Immature natural killer cell (primary cell): ENCODE measurements around the gene HPS6. TPM values are rescaled to one million over a fixed set of nuclear protein-coding genes. Genes with fewer than 3 reads are reported as not detected.
"Not testable (repeated sequence)": the region's sequence is repeated elsewhere in the genome, so short reads cannot be mapped to it uniquely, and the experiment has no call there.

Experiments used
- DNase-seq, 3 donors: peaks; one replicate each; pipeline ENCODE4 v3.0.0; 2022; ENCODE audit warnings: mixed read lengths in 1 of 3
- H3K27ac Mint-ChIP-seq, 6 donors: one replicate each; pipeline ENCODE4 v1.8.0; 2020; ENCODE audit warnings: mixed read lengths in 6 of 6, mild to moderate bottlenecking in 5 of 6, inconsistent platforms in 4 of 6, moderate library complexity in 3 of 6
- H3K27me3 Mint-ChIP-seq, 3 donors: one replicate each; pipeline ENCODE4 v1.8.0; 2020 to 2021; ENCODE audit warnings: low read depth in 3 of 3, mild to moderate bottlenecking in 3 of 3, mixed read lengths in 3 of 3, moderate library complexity in 3 of 3, inconsistent platforms in 1 of 3
- H3K36me3 Mint-ChIP-seq, 3 donors: one replicate each; pipeline ENCODE4 v1.8.0; 2020; ENCODE audit warnings: mixed read lengths in 3 of 3, inconsistent platforms in 2 of 3, mild to moderate bottlenecking in 2 of 3
- H3K4me1 Mint-ChIP-seq, 2 donors: one replicate each; pipeline ENCODE4 v1.8.0; 2020; ENCODE audit warnings: inconsistent platforms in 2 of 2, mild to moderate bottlenecking in 2 of 2, mixed read lengths in 2 of 2, moderate library complexity in 1 of 2
- H3K4me3 Mint-ChIP-seq, 5 donors: one replicate each; pipeline ENCODE4 v1.8.0; 2020; ENCODE audit warnings: mild to moderate bottlenecking in 5 of 5, mixed read lengths in 5 of 5, inconsistent platforms in 3 of 5, moderate library complexity in 3 of 5
- H3K9me3 Mint-ChIP-seq, 6 donors: one replicate each; pipeline ENCODE4 v1.8.0; 2020; ENCODE audit warnings: mild to moderate bottlenecking in 6 of 6, mixed read lengths in 6 of 6, inconsistent platforms in 4 of 6, moderate library complexity in 3 of 6
- polyA plus RNA-seq, 3 donors: library from polyadenylated mRNA; unstranded; fragments of 300-500 nt; fragmentation: Illumina TruSeq; gene quantifications; one replicate each; pipeline ENCODE4 v1.2.3, GENCODE V29; 2021

The HPS6 gene
- polyA plus RNA-seq = 10 to 100 TPM; 33.3 to 38.4 (median 34.0) TPM

DNA sequence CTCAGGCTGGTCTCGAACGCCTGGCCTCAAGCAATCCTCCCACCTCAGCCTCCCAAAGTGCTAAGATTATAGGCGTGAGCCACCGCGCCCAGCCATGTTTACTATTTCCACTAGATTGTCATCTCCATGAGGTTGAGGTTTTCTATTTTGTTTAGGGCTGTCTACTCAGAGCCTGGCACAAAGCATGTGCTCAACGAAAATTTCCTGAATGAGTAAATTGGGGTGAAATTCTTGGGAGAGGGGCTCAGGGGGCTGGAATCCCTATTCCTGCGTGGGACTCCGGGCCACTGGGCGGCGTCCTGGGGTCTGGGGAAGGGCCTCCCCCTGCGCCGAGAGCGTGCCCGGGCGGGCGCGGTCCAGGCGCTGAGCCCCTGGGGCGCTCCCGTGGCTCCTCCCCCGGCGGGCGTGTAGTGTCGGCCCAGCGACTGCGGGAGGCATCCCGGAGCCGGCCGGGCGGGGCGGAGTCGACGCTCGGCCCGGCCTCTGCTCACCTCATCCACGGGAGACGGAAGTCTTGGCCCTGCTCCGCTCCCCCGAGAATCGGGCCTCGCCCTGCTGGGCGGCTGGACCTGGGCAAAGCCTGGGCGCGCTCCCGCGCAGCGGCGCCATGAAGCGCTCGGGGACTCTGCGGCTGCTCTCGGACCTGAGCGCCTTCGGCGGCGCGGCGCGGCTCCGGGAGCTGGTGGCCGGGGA, at the start of gene HPS6:
HPS6 (plus strand) TSS at position 482 of the 693 bp plus-strand sequence; CDS start at position 608, 126 bp downstream.
- peak within 1 kb of the TSS; percentile 85 to 92 (median 86) for H3K4me3 Mint-ChIP-seq
- DNase-seq = peak; percentile 87 to 89 (median 89)
- peaks cover 3 to 7% (median 3%) of the 10 kb centered on the region in 3 donors for H3K27me3 Mint-ChIP-seq
- no peaks in the 10 kb centered on the region for H3K36me3 Mint-ChIP-seq
- H3K9me3 Mint-ChIP-seq = no peaks in the 10 kb centered on the region
- peaks cover 24 to 41% of the 10 kb centered on the region in 2 donors for H3K4me1 Mint-ChIP-seq
- H3K27ac Mint-ChIP-seq = peak within 1 kb of the TSS; percentile 86 to 96 (median 93)

DNA sequence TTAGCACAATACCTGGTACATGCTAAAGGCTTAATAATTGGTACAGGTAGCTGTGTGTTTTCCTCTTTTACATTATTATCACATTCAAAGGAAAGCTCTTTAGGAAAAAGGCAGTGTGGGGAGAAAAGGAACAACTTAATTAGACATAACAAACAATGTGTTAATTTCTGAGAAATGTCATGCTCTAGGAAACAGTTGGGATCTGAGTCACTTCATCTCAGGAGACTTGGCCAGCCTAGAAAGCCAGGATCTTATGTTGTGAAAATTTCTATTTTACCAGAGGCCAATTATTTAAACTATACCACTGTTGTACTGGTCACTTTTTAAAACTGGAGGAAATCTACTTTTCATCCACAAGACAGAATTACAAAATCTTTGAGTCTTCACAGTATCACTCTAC, 48.7 kb upstream of the HPS6 start:
- no peak overlapping the region for H3K4me3 Mint-ChIP-seq
- H3K9me3 Mint-ChIP-seq = peaks cover 0 to 2% (median 0%) of the 10 kb centered on the region in 6 donors
- H3K27me3 Mint-ChIP-seq = no peaks in the 10 kb centered on the region
- no peak overlapping the region for H3K27ac Mint-ChIP-seq
- peaks cover 0 to 2% of the 10 kb centered on the region in 2 donors for H3K4me1 Mint-ChIP-seq
- DNase-seq = no peak
- peaks cover 17 to 46% (median 19%) of the 10 kb centered on the region in 3 donors for H3K36me3 Mint-ChIP-seq

- Mint-ChIP-seq H3K27me3 (no peaks in the 10 kb centered on the region), H3K9me3 (peaks cover 0 to 2% (median 0%) of the 10 kb centered on the region in 6 donors), H3K27ac (no peak overlapping the region), H3K36me3 (peaks cover 21 to 52% (median 23%) of the 10 kb centered on the region in 3 donors), H3K4me3 (no peak overlapping the region), H3K4me1 (peaks cover 2 to 5% of the 10 kb centered on the region in 2 donors)
- DNase-seq = no peak
Observed at GRCh38 chr10:102017295-102017694, 47.9 kb upstream of the HPS6 start.

- Mint-ChIP-seq H3K27me3 (no peaks in the 10 kb centered on the region), H3K9me3 (peaks cover 0 to 2% (median 0%) of the 10 kb centered on the region in 6 donors), H3K4me3 (no peak overlapping the region), H3K27ac (peak overlapping the region in 2 of 6 donors; percentile 53 to 65), H3K36me3 (peaks cover 21 to 35% (median 34%) of the 10 kb centered on the region in 3 donors), H3K4me1 (peaks cover 2 to 6% of the 10 kb centered on the region in 2 donors)
- DNase-seq = peak; percentile 3 to 8 (median 7)
Observed at GRCh38 chr10:102020938-102021337, 44.2 kb upstream of the HPS6 start.

- no peak for DNase-seq
- H3K9me3 Mint-ChIP-seq = peaks cover 0 to 2% (median 0%) of the 10 kb centered on the region in 6 donors
- H3K4me1 Mint-ChIP-seq = peaks cover 2 to 6% of the 10 kb centered on the region in 2 donors
- no peak overlapping the region for H3K4me3 Mint-ChIP-seq
- peaks cover 0 to 1% (median 0%) of the 10 kb centered on the region in 3 donors for H3K27me3 Mint-ChIP-seq
- peaks cover 14 to 33% (median 32%) of the 10 kb centered on the region in 3 donors for H3K36me3 Mint-ChIP-seq
- peak overlapping the region in 2 of 6 donors; percentile 26 to 30 for H3K27ac Mint-ChIP-seq
Observed at GRCh38 chr10:102024799-102025198, 40.4 kb upstream of the HPS6 start.

DNA sequence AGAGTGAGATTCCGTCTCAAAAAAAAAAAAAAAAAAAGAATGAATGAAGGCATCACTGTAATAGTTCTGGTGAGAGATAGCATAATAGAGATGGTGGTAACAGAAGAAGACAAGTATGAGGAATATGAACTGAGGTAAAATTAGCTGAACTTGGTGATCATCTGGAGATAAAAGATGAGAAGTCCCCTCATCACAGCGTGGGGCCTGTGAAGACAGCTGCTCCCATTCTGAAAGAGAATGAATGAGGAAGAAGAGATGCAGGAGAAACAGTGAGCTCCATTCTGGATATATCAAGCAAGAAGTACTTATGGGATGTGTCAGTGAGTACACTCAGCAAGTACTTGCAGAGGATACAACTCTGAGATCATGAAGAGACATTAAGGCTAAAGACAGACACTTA, 37.9 kb upstream of the HPS6 start:
- Mint-ChIP-seq H3K9me3 (no peaks in the 10 kb centered on the region), H3K27me3 (peaks cover 0 to 2% (median 0%) of the 10 kb centered on the region in 3 donors), H3K36me3 (peaks cover 10 to 31% (median 29%) of the 10 kb centered on the region in 3 donors), H3K4me1 (peaks cover 0 to under 1% of the 10 kb centered on the region in 2 donors), H3K4me3 (no peak overlapping the region), H3K27ac (peak overlapping the region in 1 of 6 donors; percentile 67)
- no peak for DNase-seq

DNA sequence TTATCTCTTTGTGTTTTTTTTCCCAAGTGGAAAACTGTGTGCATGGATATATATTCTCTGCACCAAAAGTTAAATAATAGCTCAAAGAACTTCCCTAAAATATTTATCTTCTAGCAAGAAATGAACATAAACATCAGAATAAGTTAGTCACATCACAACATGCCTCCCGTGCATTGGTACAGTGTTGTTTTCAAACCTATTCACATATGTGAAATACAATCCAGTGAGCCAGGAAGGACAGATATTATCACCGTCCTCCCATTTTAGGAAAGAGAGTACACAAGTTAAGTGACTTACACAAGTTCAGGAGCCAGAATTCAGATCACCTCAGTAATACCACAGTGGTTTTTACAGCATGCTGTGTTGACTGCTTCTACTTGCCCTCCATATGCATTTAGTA, 31.4 kb upstream of the HPS6 start:
- Mint-ChIP-seq H3K4me3 (no peak overlapping the region), H3K27me3 (peaks cover 0 to 4% (median 0%) of the 10 kb centered on the region in 3 donors), H3K9me3 (no peaks in the 10 kb centered on the region), H3K27ac (no peak overlapping the region), H3K36me3 (peaks cover 11 to 21% (median 12%) of the 10 kb centered on the region in 3 donors), H3K4me1 (peaks cover 0 to 2% of the 10 kb centered on the region in 2 donors)
- DNase-seq = no peak

- H3K27ac Mint-ChIP-seq, H3K4me3 Mint-ChIP-seq, H3K9me3 Mint-ChIP-seq, DNase-seq, H3K27me3 Mint-ChIP-seq: not testable (repeated sequence)
- H3K36me3 Mint-ChIP-seq = peaks cover 10 to 27% (median 12%) of the 10 kb centered on the region in 3 donors
- peaks cover 2 to 12% of the 10 kb centered on the region in 2 donors for H3K4me1 Mint-ChIP-seq
Observed at GRCh38 chr10:102035807-102036206, 29.3 kb upstream of the HPS6 start.

DNA sequence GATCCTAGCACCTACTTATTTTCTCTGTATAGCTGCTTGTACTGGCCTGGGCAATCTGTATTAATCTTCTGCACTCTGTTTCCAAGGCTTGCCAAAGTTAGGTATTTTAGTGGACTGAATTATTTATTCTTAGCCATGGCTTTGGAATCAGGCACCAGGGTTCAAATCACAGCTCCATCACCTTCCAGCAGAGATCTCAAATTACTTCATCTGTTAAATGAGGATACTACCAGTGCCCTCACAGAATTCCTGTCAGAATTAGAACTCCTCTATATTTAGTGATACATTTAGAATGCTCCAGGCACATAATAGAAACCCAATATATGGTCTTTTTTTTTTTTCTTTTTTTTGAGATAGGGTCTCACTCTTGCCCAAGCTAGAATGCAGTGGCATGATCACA, 26.7 kb upstream of the HPS6 start:
- Mint-ChIP-seq H3K27me3 (peaks cover 0 to 2% (median 0%) of the 10 kb centered on the region in 3 donors), H3K27ac (no peak overlapping the region), H3K9me3 (no peaks in the 10 kb centered on the region), H3K4me1 (peaks cover 7 to 16% of the 10 kb centered on the region in 2 donors), H3K4me3 (no peak overlapping the region), H3K36me3 (peaks cover 0 to 17% (median 0%) of the 10 kb centered on the region in 3 donors)
- no peak for DNase-seq

GRCh38 chr10:102040305-102041050, 24.7 kb upstream of the HPS6 start:
- H3K27ac Mint-ChIP-seq = no peak overlapping the region
- no peaks in the 10 kb centered on the region for H3K9me3 Mint-ChIP-seq
- no peak for DNase-seq
- H3K4me1 Mint-ChIP-seq = peaks cover 12 to 31% of the 10 kb centered on the region in 2 donors
- H3K4me3 Mint-ChIP-seq = no peak overlapping the region
- H3K36me3 Mint-ChIP-seq = peaks cover 0 to 12% (median 0%) of the 10 kb centered on the region in 3 donors
- no peaks in the 10 kb centered on the region for H3K27me3 Mint-ChIP-seq

DNA sequence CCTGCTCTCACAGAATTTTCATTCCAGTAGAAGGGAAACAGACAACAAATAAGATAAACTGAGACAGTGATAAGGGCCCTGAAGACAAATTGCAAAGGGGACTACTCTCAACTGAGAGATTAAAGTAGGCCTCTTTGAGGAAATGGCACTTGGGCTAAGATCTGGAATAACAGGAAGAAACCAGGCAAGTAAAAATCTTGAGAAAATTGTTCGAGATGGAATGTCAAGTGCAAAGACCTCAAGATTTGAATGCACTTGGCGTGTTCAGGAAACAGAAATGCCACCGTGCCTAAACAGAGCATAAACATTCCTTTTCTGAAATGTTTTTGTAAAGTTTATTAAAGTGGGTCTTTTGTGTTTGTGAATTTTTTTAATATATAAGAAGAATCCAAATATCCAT, 19.9 kb upstream of the HPS6 start:
- H3K4me3 Mint-ChIP-seq = no peak overlapping the region
- H3K27ac Mint-ChIP-seq = no peak overlapping the region
- DNase-seq = no peak
- peaks cover 31 to 57% of the 10 kb centered on the region in 2 donors for H3K4me1 Mint-ChIP-seq
- H3K9me3 Mint-ChIP-seq = no peaks in the 10 kb centered on the region
- H3K27me3 Mint-ChIP-seq = no peaks in the 10 kb centered on the region
- H3K36me3 Mint-ChIP-seq = no peaks in the 10 kb centered on the region

GRCh38 chr10:102046095-102046494, 19.1 kb upstream of the HPS6 start:
- H3K4me1 Mint-ChIP-seq = peaks cover 31 to 53% of the 10 kb centered on the region in 2 donors
- H3K27ac Mint-ChIP-seq = no peak overlapping the region
- no peak for DNase-seq
- H3K9me3 Mint-ChIP-seq = no peaks in the 10 kb centered on the region
- no peaks in the 10 kb centered on the region for H3K27me3 Mint-ChIP-seq
- no peak overlapping the region for H3K4me3 Mint-ChIP-seq
- no peaks in the 10 kb centered on the region for H3K36me3 Mint-ChIP-seq

DNA sequence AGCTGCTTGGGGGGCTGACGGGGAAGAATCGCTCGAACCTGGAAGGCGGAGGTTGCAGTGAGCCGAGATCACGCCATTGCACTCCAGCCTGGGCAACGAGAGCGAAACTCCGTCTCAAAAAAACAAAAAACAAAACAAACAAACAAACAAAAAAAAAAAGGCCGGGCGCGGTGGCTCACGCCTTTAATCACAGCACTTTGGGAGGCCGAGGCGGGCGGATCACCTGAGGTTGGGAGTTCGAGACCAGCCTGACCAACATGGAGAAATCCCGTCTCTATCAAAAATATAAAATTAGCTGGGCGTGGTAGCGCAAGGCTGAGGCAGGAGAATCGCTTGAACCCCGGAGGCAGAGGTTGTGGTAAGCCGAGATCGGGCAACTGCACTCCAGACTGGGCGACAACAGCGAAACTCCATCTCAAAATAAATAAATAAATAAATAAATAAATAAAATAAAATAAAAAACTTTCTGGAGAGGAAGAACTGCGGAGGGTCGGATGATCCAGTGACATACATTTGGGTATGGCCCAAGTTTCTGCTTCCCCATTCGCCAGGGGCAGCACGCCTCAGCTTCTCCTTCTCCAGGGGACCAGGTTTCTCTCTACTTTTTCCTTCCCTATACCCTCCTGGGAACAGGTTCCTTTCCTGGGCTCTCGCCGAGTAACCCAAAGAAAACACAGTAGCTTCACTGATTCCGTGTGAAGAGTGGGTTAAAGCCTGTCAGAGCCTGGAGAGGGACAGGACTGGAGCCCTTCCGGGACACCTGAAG, 10.1 kb upstream of the HPS6 start:
- peak overlapping the region; percentile 87 to 98 (median 96) for H3K27ac Mint-ChIP-seq
- not testable (repeated sequence) for H3K27me3 Mint-ChIP-seq, DNase-seq, H3K9me3 Mint-ChIP-seq, H3K36me3 Mint-ChIP-seq
- peaks cover 33 to 45% of the 10 kb centered on the region in 2 donors for H3K4me1 Mint-ChIP-seq
- H3K4me3 Mint-ChIP-seq = peak overlapping the region; percentile 93 to 99 (median 95)
